ENCODE results near the gene ITPR2.
"Not testable (repeated sequence)": the region's sequence is repeated elsewhere in the genome, so short reads cannot be mapped to it uniquely, and the experiment has no call there.

The ITPR2 gene

GRCh38 chr12:26551385-26551784 is 281.6 kb downstream of the ITPR2 start:
- DNase-seq = no peak

DNA sequence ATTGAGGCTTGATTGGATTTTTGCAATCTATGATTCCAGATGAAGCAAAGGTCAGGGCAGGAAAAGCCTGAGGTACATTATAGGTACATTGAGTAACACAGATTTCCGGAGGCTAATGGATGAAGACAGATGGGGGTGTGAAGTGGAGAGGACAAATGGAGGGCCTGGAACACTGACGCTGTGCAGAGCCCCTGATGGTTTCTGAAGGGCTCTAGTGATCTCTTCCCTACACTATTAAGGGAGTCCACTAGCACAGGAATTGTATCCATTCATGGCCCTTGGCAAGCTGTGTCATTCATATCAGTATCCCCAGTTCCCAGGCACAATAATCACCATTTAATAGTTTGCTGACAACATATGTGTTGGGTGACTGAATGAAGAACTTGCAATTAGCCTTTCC is 284.8 kb downstream of the ITPR2 start:
- no peak for DNase-seq

GRCh38 chr12:26546535-26547314 is 286.3 kb downstream of the ITPR2 start:
- no peak for DNase-seq

GRCh38 chr12:26539131-26539530 is 293.9 kb downstream of the ITPR2 start:
- DNase-seq = no peak

GRCh38 chr12:26537651-26538050 is 295.3 kb downstream of the ITPR2 start:
- DNase-seq = no peak

GRCh38 chr12:26537126-26537525 is 295.9 kb downstream of the ITPR2 start:
- no peak for DNase-seq

DNA sequence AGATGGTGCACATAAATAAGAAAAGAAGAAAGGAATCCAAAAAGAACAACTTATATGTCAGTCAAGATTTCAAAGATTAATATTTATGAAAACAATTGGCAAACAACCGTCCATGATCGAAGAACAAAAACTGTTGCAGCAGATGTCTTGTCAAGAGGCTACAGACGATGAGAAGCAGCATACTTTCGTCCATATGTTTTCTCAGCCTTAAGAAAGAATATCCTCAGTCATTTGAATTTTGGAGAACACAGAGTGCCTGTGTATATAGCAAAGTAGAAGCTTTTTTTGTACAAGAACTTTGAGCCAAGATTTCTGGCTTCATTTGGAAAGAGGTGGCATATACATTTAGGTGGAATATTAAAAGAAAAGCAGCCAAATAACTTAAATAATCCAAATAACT is 297.2 kb downstream of the ITPR2 start:
- DNase-seq = no peak

DNA sequence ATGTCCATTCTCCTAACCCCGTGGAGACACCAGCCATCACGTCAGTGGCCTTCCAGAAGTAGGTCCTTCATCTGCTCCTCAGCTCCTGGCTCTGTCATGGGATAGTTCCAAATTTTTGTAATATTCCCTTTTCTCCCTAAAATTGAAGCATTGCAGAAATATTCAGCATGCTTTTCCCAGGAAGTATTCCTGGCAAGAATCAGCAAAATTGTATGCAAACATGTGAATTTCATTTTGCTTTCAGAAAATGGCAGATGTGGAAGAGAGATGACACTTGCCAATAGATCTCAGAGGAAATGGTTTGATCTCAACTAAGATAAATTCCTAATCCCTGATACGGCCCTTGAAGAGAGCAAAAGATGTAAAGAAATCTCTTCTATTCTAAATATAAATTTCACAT is 298.9 kb downstream of the ITPR2 start:
- DNase-seq = no peak

GRCh38 chr12:26533211-26533610 is 299.8 kb downstream of the ITPR2 start:
- no peak for DNase-seq

- DNase-seq = no peak
Observed at GRCh38 chr12:26530461-26530860, 302.5 kb downstream of the ITPR2 start.

DNA sequence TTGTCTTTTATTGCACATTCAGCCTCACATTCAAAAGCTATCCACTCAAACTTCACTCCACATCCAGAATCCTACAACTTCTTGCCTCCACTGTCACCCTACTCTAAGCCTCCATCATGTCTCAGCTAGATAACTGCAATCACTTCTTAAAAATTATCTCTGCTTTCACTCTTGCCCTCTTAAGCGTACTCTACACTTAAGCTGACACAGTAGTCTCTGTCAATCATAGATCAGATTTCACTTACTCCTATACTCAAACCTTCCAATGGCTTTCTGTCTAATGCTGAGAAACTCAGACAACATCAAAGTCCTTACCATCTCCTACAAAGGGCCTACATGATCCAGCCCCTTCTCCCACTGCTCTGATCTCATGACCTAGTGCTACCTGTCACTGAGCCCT is 304.1 kb downstream of the ITPR2 start:
- no peak for DNase-seq

- no peak for DNase-seq
Observed at GRCh38 chr12:26527682-26528081, 305.3 kb downstream of the ITPR2 start.

DNA sequence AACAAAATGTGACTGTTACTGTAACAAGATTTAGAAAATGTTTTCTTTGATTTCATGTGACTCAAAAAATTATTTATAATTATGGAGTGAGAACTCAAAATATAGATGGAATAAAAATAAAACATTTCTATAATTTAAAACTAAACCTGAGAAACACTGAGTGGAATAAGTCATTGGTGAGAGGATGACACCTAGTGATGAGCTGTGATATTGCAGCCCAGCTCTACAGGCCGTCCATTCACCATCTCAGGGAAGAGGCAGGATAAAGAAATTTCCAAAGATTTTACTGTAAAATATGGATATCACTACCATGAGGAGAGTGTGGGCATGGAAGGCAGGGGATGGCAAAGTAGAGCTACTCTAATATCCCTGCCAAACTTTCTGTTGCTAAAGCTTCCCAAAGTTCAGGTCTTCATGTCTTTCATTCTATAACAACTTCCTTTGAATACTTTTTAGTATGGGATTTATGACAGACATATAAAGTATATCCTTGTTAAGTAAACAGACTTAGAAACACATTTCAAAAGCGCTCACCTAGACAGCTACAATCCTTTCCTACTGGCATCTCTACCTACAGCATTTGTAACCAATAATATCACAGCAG is 308.0 kb downstream of the ITPR2 start:
- DNase-seq = no peak

DNA sequence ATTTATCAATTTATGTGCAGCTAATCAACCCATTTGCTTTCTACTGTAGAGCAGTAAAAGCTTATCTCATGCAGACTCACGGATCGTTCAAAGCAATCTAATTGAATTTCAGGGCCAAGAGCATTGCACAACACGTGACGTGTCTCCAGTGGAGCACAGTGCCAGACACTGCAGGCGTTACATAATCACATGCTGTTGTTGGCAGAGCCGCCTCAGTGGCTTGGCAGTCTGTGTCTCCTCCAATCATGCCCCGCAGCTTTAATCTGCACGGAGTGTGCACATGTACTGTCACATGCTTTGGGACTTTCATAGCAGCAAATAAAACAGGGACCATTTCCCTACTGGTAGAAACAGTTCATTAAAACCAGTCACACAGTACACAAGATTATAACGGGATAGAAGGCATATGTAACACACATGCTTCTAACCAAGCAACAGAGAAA is 309.3 kb downstream of the ITPR2 start:
- DNase-seq = no peak

DNA sequence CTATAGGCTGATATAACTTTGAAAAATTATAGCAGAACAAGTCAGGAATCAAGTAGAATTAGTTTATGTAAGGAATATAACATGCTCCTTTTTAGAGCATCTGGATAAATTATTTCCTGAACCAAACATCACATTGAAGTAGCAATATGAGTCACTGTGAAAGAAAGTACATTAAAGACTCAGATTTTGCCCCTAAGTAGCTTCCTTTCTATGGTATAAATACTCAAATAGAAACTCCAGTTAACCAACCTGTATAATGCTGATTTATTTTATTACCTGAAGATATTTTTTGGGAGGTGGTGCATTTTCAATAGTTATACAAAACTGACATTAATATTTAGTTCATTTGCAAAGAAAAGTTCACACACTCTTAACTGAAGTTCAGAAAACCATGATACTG is 312.1 kb downstream of the ITPR2 start:
- DNase-seq = no peak

DNA sequence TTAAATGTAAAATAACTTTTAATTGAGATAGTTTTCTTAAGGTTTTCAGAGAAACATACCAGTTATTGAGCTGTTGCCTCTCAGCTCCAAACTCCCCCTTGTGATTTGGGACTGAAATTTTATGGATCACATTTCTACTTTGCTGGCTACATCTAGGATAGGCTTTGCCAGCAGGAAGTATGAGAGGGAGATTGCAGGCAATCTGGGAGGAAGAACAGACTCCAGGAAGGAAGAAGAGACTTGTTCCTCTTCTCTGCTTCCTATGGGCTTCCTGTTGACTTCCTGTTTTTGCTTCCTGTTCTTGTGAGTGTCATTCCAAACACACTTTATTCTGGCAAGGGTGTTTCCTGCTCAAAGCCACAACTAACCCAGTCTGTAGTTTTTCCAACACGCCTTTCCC is 312.9 kb downstream of the ITPR2 start:
- no peak for DNase-seq

GRCh38 chr12:26519462-26519861 is 313.5 kb downstream of the ITPR2 start:
- no peak for DNase-seq

DNA sequence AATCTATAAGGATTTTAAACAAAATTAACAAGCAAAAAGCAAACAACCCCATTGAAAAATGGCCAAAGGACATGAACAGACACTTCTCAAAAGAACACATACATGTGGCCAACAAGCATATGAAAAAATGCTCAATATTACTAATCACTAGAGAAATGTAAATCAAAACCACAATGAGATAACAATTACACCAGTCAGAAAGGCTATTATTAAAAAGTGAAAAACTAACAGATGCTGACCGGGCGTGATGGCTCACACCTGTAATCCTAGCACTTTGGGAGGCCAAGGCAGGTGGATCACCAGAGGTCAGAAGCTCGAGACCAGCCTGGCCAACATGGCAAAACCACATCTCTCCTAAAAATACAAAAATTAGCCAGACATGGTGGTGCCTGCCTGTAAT is 315.7 kb downstream of the ITPR2 start:
- not testable (repeated sequence) for DNase-seq

DNA sequence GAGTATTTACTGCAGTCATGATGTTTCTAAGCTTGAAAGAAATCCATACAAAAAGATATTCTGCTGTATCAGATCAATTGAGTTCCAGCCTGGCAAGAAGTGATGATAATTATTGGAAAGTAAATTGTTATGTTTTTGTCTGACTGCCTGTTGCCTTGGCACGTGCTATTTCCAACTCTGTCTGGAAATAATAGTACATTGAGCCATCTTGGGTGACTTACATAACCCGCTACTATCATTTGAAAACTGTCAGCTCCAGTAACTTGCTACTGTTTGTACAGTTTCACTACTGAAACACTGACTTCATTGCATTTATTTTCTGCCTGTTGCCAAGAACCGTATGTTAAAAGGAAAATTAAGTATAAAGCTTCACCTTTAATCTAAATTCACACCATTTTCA is 318.6 kb downstream of the ITPR2 start:
- no peak for DNase-seq

GRCh38 chr12:26513363-26514043 is 319.5 kb downstream of the ITPR2 start:
- DNase-seq = no peak

DNA sequence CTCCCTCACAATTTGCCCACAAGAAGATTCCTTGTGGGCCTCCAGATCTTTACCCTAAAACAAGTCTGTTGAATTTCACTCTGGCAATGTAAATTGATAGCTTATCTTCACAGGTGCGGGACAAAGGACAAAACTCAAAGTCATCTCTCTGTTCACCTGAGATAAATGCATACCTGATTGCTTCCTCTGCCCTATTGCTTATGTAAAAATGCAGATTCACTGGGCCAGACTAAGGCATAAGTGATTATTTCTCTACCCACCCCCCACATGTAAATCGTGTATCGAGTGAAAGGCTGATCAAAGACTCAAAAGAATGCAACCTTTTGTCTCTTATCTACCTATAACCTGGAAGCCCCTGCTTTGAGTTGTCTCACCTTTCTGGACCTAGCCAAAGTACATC is 320.8 kb downstream of the ITPR2 start:
- DNase-seq = no peak

DNA sequence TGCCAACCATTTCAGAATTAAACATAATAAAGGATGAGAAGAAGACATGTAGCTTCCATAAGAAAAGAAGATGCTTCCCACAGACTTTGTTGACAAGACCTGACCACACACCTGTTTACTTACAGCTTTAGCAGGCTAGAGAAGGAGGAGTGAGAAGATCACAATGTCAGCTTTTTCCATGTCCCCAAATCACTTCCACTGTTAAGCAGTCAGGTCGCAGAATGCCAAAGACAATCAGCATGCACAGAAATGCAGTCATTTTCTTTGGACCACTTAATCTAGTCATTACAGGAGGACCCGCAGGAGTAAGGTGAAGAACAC is 322.7 kb downstream of the ITPR2 start:
- no peak for DNase-seq

- no peak for DNase-seq
Observed at GRCh38 chr12:26507613-26508012, 325.4 kb downstream of the ITPR2 start.

- no peak for DNase-seq
Observed at GRCh38 chr12:26499979-26500640, 332.9 kb downstream of the ITPR2 start.

All from NCI-H1417 treated with DMSO at 0.1 percent for 48 hours (cell line).